Measurements from ENCODE around the gene NUP50.

GRCh38 chr22:45204241-45204640 lies 40.5 kb downstream of the NUP50 start:
- TF ChIP-seq CTCF (IDR thresholded peaks at IDR 0.05; ENCODE audit: low read depth, low read length) (no peak), EZH2phosphoT487 (IDR thresholded peaks at IDR 0.05; ENCODE audit: low read depth) (no peak)
